HG03045 (cell line): ENCODE results near the gene CERK.
"Not testable (repeated sequence)": the region's sequence is repeated elsewhere in the genome, so short reads cannot be mapped to it uniquely, and the experiment has no call there.

Source experiments
- ATAC-seq: cut with Tn5 transposase; IDR thresholded peaks from one replicate; pipeline ENCODE4 v1.9.1; 2021; ENCODE audit warnings: mild to moderate bottlenecking, moderate library complexity; ENCODE audit not compliant: unreplicated experiment

The CERK gene

DNA sequence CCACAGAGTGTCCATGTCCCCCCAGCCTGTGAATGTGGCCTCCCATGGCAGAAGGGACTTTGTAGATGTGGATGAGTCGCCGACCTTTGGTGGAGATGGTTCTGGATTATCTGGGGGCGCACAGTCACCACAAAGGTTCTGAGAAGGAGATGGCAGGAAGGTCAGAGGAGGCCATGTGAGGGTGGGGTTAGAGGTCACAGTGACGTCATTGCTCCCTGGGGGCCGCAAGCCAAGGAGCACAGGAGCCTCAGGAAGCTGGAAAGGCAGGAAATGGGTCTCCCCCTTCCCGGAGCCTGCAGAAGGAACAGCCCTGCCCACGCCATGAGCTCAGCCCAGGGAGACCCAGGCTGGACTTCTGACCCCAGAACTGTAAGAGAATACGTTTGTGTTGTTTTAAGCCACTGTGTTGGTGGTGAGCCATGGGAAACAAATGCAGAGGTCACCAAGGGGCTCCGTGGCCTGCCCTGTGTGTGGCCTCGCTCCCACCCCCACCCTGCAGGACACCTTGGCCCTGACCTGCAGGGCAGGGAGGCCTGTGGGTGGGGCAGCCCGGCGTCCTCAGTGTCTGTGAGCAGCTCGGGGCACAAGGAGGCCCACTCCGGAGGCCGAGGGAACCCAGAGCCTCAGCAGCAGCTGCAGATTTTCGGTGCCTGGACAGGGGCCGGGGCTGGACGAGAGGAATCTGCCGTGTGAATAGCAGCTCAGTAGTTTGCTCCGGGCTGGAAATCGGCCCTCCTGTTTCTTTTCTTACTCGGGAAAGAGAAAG lies 85.8 kb downstream of the CERK start:
- no peak for ATAC-seq

DNA sequence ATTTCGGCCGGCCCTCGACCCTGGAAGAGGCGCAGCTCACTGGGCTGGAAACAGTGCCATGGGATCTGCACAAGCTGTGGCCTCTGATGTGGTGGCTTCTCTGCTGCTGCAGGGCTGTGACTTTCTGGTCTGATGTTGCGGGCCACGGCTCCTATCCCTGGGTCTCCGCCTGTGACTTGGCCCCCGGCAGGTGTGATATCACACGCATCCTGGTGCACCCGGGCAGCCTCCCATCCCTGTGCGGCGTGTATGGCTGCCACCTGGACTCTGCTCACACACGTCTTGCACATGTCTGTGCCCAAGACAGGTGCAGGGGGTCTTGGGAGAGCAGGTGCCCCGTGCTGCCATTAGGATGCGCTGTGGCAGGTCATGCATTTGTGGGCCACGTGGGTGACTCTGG lies 86.7 kb downstream of the CERK start:
- no peak for ATAC-seq

DNA sequence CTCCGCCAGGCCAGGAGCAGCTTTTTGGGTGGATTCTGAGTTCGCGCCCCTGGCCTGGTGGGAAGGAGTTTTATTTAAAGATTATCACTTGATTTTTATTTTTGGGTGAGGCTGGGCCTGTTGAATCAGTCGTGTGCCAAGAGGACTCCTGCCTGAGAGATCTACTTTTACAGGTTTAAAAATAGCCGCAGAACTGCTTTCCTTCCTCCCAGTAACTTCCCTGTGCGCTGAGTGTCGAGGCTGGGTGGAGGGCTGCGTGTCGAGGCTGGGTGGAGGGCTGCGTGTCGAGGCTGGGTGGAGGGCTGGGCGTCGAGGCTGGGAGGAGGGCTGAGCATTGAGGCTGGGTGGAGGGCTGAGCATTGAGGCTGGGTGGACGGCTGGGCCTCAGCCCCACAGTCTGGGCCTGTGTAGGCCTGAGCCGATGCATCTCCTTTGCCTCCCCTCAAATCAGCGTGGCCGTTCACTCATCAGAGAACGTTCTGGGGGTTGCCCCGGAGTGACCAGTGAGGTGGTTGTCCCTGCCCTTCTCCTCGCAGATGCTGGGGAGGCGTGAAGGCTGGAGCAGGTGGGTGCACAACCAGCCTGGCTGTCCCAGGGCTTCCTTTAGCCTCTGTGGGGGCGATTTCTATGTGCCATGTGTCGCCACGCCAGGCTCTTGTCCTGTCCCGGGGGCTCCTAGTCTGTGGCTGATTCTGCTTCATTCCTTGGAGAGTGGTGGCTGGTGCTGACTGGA lies 87.8 kb downstream of the CERK start:
- no peak for ATAC-seq

DNA sequence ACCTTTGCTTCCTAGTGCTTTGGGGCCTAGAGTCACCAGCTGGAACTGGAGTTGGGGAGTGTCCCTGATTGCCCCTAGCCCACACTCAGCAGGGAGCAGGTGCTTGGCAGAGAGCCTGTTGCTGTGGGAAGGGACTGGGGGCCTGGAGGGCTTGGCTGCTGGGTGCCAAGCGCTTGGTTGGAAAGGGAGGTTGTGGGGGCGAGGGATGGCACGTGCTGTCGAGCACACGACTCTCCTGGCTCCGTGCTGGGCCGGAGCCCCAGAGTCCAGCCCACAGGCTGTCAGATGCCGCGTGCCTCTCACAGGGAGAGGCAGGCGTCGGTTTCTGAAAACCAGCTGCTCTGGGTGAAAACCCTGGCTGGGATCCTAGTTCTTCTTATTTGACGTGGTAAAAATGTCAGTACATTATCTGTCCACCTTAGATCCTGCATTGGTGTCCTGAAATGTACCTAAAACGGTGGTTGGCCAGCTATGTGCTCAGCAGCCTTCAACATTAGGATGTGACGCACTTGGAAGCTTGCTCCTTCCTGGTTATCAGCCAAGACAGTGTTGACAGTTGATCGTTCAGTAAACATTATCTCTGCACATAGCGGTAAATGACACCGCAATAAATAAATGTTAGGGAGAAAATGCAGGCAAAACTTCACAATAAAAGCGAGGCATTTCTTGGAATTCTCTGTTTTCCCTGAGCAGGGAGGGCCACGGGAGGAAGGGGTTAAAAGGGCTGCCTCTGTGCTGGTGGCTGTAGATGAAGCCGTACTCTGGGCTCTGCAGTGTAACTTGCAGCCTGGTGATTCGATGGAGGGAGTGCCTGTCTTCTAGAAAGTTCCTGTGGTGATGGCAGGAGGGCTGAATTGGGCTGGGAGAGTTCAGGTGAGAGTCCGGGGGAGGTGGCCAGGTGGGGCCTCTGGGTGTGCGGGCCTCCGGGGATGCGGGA lies 88.6 kb downstream of the CERK start:
- ATAC-seq = no peak

DNA sequence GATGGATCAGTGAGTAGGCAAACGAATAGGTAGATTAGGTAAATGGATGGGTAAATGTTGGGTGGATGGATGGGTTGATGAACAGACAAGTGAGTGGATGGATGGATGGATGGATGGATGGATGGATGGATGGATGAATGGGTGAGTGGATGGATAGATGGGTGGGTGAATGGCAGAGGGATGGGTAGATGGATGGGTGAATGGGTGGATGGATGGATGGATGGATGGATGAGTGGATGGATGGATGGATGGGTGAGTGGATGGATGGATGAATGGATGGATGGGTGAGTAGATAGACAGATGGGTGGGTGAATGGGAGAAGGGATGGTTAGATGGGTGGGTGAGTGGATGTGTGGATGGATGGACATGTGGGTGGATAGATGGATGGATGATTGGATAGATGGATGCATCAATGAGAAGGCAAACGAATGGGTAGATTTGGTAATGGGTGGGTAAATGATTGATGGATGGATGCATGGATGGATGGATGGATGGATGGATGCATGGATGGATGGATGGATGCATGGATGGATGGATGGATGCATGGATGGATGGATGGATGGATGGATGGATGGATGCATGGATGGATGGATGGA lies 89.7 kb downstream of the CERK start:
- ATAC-seq = not testable (repeated sequence)

DNA sequence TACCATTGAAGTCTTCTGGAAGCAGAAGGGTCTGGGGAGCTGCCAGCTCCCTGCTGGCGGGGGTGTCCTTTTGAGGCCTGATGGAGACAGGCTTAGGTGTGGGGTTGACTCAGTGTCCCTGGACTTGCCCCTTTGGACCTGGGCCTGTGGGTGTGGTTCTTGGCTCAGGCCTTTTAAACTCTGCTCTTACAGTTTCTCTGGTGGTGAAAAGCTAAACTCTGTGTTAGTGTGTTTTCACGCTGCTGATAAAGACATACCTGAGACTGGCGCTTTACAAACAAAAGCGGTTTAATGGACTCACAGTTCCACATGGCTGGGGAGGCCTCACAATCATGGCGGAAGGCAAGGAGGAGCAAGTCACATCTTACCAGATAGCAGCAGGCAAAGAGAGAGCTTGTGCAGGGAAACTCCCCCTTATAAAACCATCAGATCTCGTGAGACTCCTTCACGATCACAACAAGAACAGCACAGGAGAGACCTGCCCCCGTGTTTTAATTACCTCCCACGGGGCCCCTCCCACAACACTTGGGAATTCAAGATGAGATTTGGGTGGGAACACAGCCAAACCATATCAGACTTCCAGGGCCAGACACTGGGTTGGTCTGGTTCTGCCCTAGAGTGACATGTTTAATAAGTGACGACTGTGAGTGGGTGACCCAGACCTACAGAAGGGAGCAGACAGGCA lies 91.4 kb downstream of the CERK start:
- ATAC-seq = no peak

DNA sequence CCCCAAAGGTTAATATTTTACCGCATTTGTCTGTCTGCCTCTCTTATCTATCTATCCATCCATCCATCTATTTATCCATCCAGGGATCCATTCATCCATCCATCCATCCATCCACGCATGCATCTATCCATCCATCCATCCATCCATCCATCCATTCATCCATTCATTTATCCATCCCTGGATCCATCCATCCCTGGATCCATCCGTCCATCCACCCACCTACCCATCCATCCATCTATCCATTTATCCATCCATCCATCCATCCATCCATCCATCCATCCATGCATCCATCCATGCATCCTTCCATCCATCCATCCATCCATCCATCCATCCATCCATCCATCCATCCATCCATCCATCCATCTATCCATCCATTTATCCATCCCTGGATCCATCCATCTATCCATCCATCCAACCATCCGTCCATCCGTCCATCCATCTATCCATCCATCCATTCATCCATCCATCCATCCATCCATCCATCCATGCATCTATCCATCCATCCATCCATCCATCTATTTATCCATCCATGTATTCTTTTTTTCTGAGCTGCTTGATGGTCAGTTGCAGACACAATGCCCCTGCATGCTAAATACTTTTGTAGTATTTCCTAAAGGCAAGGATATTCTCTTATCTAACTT lies 95.1 kb downstream of the CERK start:
- ATAC-seq = not testable (repeated sequence)

DNA sequence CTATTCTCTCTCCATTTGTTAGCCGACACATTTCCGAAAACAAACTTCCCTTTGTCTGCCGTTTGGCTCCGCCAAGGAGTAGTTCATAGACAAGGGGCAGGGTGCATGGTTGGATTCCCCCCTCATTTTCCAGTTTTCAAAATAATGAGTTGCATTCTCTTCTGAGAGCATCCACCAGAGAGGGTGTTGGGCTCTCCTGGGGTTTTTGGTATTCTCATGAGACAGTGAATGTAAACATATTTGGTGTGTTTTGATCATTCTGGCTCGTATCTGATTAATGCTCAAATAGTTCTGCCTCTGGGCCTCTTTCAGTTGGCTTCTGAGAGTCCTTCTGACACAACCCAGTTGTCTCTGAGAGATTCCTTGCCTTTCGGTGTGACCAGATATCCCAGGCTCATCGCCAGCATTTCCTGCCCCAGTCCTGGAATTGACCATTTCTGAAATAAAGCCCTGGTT lies 96.2 kb downstream of the CERK start:
- no peak for ATAC-seq

DNA sequence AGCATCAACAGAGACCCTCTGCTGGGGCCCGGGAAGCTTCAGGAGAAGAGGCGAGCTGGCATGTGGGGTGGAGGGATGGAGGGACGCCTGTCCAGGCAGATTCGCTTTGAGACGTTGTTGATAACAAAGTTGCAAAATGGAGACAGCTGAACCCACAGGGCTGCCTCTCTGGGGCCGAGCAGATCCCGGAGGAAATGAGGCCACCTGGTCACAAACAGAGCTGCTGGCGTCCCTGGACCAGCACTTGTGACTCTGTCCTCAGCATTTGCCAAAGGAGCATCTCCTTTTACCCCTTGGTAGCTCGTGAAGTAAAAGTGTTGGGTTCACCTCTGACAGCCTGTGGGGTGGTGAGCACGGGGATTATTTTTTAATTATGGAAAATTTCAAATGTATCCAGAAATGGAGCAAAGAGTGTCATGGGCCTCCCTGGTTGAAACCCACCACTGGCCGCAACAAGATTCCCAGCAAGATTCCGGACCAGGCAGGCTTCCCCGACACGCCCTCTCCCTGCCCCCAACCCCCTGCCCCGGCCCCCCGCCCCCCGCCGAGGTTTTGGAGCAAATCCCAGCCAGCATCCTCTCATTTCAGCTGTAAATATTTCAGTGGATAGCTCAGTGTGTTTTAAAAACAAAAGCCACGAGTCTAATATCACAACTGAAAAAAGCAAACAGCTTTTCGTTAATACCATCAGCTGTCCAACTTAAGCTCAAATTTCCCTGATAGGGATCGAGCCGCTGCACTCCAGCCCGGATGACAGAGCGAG lies 97.6 kb downstream of the CERK start:
- ATAC-seq = no peak

DNA sequence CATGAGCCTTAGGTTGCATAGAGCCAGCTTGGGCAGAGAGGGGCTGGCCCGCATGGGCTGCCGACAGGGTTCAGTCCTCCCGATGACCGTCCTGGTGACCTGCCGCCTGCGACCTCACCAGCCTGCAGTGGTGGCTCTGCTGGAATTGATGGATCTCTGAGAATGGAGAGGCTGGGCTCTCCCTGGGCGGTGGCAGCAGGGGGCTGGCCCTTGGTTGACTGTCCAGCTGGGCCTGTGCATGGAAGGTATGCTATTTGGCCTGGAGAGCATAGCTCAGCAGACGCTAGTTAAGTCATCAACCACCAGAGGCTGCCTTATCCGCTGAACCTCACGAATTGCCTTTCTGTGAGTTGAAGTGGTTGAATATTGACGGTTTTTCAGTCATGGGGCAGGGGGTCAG lies 98.2 kb downstream of the CERK start:
- no peak for ATAC-seq

DNA sequence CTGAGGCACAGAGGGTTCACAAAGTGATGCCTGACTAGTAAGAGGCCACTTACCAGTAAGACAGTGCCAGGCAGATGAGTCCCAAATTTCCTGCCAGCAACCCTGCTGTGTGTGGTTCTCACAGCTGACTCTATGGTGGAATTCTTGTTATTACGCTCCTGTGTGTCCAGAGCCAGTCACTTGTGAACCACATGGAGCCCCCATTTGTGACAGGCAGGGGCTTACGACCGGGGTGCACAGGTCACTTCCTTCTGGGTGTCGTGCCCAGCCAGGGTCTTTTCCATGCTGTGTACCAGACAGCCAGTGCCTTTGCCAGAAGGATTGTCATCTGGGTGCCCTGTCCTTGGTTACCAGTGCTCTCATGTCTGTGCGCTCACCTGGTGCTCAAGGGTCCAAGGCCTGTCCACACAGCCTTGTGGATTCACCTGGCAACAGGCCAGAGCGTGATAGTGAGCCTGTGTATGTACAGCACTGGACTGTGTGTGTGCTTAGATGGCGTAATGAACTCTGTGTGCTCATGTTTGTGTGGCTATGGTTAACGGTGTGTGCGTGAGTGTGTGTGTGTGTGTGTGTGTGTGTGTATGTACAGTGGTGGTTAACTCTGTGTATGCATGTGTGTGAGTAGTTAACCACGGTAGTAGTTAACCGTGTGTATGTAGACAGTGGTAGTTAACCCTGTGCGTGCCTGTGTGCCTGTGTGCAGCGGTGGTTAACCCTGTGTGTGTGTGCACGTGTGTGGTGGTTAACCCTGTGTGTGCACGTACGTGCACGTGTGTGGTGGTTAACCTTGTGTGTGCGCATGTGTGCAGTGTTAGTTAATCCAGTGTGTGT lies 99.2 kb downstream of the CERK start:
- ATAC-seq = no peak

DNA sequence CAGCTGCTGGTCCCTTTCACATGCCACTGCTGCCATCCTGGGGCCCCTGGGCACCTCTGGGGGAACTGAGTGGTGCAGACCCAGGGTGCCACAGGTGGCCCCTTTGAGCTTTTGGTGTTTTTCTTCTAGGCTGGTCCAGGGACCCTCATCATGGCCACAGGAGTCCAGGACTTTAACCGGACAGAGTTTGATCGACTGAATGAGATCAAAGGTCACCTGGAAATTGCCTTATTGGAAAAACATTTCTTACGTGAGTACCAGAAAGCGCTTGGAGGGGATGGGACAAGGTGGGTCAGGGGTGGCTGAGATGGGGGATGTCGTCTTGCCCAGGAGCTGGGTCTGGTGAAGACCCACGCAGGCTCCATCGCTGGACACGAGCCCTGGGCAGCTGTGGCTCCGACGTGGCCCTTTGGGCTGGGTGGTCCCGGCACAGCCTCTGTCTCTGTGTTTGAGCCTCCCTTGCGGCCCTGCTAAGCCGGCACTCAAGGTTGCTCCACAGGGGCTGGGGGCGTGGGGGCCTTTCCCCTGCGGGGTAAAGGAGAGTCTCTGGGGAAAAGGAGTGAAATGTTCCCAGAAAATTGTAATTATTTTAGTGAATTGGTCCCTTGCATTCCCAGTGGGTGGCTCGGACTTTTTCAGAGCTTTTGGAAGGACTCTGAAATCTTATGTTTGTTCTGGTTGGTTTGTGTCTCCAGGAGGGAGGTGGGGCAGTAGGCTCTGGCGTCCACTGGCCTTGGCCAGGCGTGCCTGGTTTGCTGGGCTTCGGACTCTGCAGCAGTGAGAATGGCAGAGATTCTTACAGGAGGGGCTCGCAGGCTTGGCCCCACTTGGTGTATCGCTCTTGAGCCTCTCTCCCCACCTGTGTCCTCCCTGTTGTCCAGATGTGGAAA lies 100.1 kb downstream of the CERK start:
- ATAC-seq = no peak

DNA sequence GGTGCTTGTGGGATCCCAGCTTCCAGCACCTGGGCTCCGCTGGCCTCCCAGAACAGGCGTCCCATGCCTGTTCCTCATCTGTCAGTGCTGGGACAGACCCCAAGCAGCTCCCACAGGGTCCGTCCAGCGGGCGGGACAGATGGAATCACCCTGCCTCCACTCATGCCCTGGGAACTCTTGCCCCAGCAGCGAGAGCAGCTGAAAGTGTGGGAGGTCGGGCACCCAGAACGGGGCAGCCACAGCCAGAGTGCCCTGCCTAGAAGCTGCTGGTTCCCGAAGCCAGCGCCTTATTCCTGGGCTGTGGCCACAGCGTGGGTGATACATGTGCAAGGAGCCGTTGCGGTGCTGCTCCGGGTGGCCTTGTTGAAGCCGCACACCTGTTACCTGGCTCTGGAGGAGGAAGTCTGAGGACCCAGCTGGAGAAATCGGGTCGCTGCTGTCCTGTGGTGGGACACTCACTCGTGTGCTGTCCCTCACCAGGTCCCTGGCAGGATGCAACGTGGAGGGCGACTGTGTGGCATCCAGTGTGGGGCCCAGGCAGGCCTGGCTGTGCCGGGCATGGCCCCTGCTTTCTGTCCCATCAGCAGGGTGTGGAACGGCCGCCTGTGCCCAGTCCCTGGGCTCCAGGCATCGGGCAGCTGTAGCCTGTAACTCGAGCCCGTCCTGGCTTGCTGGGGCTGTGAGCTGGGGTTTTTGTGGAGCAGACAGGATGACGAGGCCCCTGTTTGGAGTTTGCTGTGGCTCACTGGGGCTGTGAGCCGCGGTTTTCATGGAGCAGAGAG lies 101.6 kb downstream of the CERK start:
- no peak for ATAC-seq

DNA sequence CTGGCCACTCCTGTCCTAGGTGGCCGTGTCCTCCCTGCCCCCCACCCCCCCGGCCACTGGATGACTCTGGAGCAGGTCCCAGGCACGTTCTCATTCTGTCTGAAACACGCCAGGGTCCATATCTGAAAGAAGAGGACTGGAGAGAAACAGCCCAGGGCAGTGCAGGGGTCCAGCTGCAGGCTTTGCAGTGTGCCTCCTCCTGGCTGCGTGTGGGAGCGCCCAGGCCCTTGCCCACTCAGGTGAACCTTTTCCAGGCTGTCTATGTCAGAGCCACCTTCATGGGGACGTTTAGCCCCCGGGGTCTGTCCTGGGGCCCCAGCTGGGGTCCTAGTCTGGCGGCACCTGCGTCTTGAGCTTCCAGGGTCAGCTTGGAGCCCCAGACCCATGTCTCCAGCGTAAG lies 102.3 kb downstream of the CERK start:
- ATAC-seq = no peak

DNA sequence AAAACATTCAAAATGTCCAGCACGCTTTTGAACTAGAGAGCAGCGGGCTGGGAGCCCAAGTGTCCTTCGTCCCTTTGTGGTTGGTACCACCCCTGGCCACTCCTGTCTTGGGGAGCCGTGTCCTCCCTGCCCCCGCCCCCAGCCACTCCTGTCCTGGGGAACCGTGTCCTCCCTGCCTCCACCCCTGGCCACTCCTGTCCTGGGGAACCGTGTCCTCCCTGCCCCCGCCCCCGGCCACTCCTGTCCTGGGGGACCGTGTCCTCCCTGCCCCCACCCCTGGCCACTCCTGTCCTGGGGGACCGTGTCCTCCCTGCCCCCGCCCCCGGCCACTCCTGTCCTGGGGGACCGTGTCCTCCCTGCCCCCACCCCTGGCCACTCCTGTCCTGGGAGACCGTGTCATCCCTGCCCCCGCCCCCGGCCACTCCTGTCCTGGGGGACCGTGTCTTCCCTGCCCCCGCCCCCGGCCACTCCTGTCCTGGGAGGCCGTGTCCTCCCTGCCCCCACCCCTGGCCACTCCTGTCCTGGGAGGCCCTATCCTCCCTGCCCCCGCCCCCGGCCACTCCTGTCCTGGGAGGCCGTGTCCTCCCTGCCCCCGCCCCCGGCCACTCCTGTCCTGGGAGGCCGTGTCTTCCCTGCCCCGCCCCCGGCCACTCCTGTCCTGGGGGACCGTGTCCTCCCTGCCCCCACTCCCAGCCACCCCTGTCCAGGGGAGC lies 102.9 kb downstream of the CERK start:
- not testable (repeated sequence) for ATAC-seq
